Measurements from ENCODE around the gene PTAR1.

PTAR1 gene

GRCh38 chr9:69671311-69671878, 88.4 kb downstream of the PTAR1 start:
- H3K4me2 ChIP-seq (ENCODE audit: low read depth, low read length, poor library complexity, severe bottlenecking), result peak overlapping the region; percentile 56
- H3K27me3 ChIP-seq (ENCODE audit: insufficient read depth, low read length, poor library complexity, severe bottlenecking), result no peaks in the 10 kb centered on the region
- no peaks in the 10 kb centered on the region for H3K9me3 ChIP-seq (ENCODE audit: insufficient read depth, low read depth, low read length)
- H3F3A ChIP-seq (ENCODE audit: low read depth), result no peaks in the 10 kb centered on the region
- H2AFZ ChIP-seq (ENCODE audit: low read length), result peak overlapping the region; percentile 69; the same call in 1 of the 2 replicates
- H4K20me1 ChIP-seq (ENCODE audit: insufficient read depth, low read length, poor library complexity, severe bottlenecking), result no peaks in the 10 kb centered on the region
- no peaks in the 10 kb centered on the region for H3K9me2 ChIP-seq (replicated peaks; ENCODE audit: low read depth, low read length)
- H3K36me3 ChIP-seq (ENCODE audit: insufficient read depth, low read length), result no peaks in the 10 kb centered on the region
- H3K79me2 ChIP-seq (ENCODE audit: insufficient read depth, low read length), result no peaks in the 10 kb centered on the region
- peaks cover 23% of the 10 kb centered on the region for H3K4me1 ChIP-seq (ENCODE audit: insufficient read depth, low read length, poor library complexity, severe bottlenecking)
- TF ChIP-seq EZH2phosphoT487 (IDR thresholded peaks at IDR 0.05; ENCODE audit: borderline replicate concordance) (no peak), CTCF (conservative IDR thresholded peaks at IDR 0.05; ENCODE audit: low read length) (no peak)
- H3K4me3 ChIP-seq (ENCODE audit: low read length, poor library complexity, severe bottlenecking), result peak overlapping the region; percentile 68
- no peak overlapping the region for H3K9ac ChIP-seq (ENCODE audit: low read depth, low read length, poor library complexity, severe bottlenecking)

DNA sequence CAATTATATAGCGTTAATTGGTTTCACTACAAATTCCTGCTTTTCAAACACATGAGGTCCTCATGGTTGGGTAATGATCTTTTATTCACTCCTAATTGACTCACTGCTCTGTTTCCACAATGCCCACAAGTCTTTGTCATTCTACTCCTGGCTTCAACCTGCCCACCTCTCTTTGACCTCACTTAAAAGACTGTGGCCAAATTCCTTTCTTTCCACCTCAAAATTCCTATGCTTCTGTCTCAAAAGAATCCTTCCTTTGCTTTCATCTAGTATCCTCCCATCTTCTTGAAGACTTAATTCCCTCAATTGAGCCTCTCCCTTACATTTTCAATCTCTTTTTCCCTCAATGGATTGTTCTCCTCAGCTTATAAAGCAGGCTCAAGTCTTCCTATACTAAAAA, 92.5 kb downstream of the PTAR1 start:
- no peak overlapping the region for H3K9ac ChIP-seq (ENCODE audit: low read depth, low read length, poor library complexity, severe bottlenecking)
- no peak overlapping the region for H3K4me3 ChIP-seq (ENCODE audit: low read length, poor library complexity, severe bottlenecking)
- TF ChIP-seq CTCF (conservative IDR thresholded peaks at IDR 0.05; ENCODE audit: low read length), result no peak
- TF ChIP-seq EZH2phosphoT487 (IDR thresholded peaks at IDR 0.05; ENCODE audit: borderline replicate concordance), result no peak
- H3K79me2 ChIP-seq (ENCODE audit: insufficient read depth, low read length), result no peaks in the 10 kb centered on the region
- H3K36me3 ChIP-seq (ENCODE audit: insufficient read depth, low read length), result no peaks in the 10 kb centered on the region
- H3K27me3 ChIP-seq (ENCODE audit: insufficient read depth, low read length, poor library complexity, severe bottlenecking), result no peaks in the 10 kb centered on the region
- no peaks in the 10 kb centered on the region for H4K20me1 ChIP-seq (ENCODE audit: insufficient read depth, low read length, poor library complexity, severe bottlenecking)
- H3K4me2 ChIP-seq (ENCODE audit: low read depth, low read length, poor library complexity, severe bottlenecking), result no peak overlapping the region
- peaks cover 8% of the 10 kb centered on the region for H3K4me1 ChIP-seq (ENCODE audit: insufficient read depth, low read length, poor library complexity, severe bottlenecking)
- H3K9me2 ChIP-seq (replicated peaks; ENCODE audit: low read depth, low read length), result no peaks in the 10 kb centered on the region
- H3K9me3 ChIP-seq (ENCODE audit: insufficient read depth, low read depth, low read length), result no peaks in the 10 kb centered on the region
- H3F3A ChIP-seq (ENCODE audit: low read depth), result no peaks in the 10 kb centered on the region
- no peak overlapping the region for H2AFZ ChIP-seq (ENCODE audit: low read length)

- H3K4me2 ChIP-seq (ENCODE audit: low read depth, low read length, poor library complexity, severe bottlenecking), result no peak overlapping the region
- no peak for TF ChIP-seq CTCF (conservative IDR thresholded peaks at IDR 0.05; ENCODE audit: low read length)
- TF ChIP-seq EZH2phosphoT487 (IDR thresholded peaks at IDR 0.05; ENCODE audit: borderline replicate concordance), result no peak
Measured at GRCh38 chr9:69660304-69660703, 99.5 kb downstream of the PTAR1 start.

More at GRCh38 chr9:69660304-69660703, 99.5 kb downstream of the PTAR1 start:
- Histone ChIP-seq H3K9me3 (ENCODE audit: insufficient read depth, low read depth, low read length) (no peaks in the 10 kb centered on the region), H3K79me2 (ENCODE audit: insufficient read depth, low read length) (no peaks in the 10 kb centered on the region), H3K36me3 (ENCODE audit: insufficient read depth, low read length) (no peaks in the 10 kb centered on the region), H3K9me2 (replicated peaks; ENCODE audit: low read depth, low read length) (no peaks in the 10 kb centered on the region), H4K20me1 (ENCODE audit: insufficient read depth, low read length, poor library complexity, severe bottlenecking) (no peaks in the 10 kb centered on the region), H3K4me3 (ENCODE audit: low read length, poor library complexity, severe bottlenecking) (no peak overlapping the region), H3K9ac (ENCODE audit: low read depth, low read length, poor library complexity, severe bottlenecking) (no peak overlapping the region), H2AFZ (ENCODE audit: low read length) (0 out of 2 replicates have a peak overlapping the region, but pooled peaks have one; percentile 8), H3K4me1 (ENCODE audit: insufficient read depth, low read length, poor library complexity, severe bottlenecking) (peaks cover 10% of the 10 kb centered on the region), H3K27me3 (ENCODE audit: insufficient read depth, low read length, poor library complexity, severe bottlenecking) (no peaks in the 10 kb centered on the region), H3F3A (ENCODE audit: low read depth) (no peaks in the 10 kb centered on the region)

All from Loucy (cell line).